ENCODE data around the gene TP73. TPM values are rescaled to one million over a fixed set of nuclear protein-coding genes. Genes with fewer than 3 reads are reported as not detected.
"Not testable (repeated sequence)": the region's sequence is repeated elsewhere in the genome, so short reads cannot be mapped to it uniquely, and the experiment has no call there.

The TP73 gene
- total RNA-seq, 1 donor from 2014 or later: 3.6 TPM

GRCh38 chr1:3747903-3748302 is 95.6 kb downstream of the TP73 start:
- Histone ChIP-seq H3K4me3 (peak overlapping the region; percentile 78), H3K27ac (no peak overlapping the region), H3K27me3 (ENCODE audit: low read depth) (peaks cover 3% of the 10 kb centered on the region), H3K4me1 (peaks cover 18% of the 10 kb centered on the region), H3K9me3 (no peaks in the 10 kb centered on the region), H3K36me3 (peaks cover 6% of the 10 kb centered on the region)
- no peak for TF ChIP-seq CTCF (IDR thresholded peaks at IDR 0.05)
- intact Hi-C loops (cut with DNase I): no loop called here
- DNase-seq (no peak), ATAC-seq (no peak)

GRCh38 chr1:3748316-3748900 is 96.1 kb downstream of the TP73 start:
- H3K36me3 ChIP-seq; H3K9me3 ChIP-seq; intact Hi-C loops (cut with DNase I); H3K4me3 ChIP-seq; DNase-seq; H3K27me3 ChIP-seq (ENCODE audit: low read depth); ATAC-seq; H3K27ac ChIP-seq: not testable (repeated sequence)
- peaks cover 18% of the 10 kb centered on the region for H3K4me1 ChIP-seq

- Histone ChIP-seq H3K4me1 (peaks cover 18% of the 10 kb centered on the region), H3K36me3 (no peaks in the 10 kb centered on the region), H3K9me3 (no peaks in the 10 kb centered on the region), H3K27ac (no peak overlapping the region), H3K4me3 (no peak overlapping the region), H3K27me3 (ENCODE audit: low read depth) (peaks cover 8% of the 10 kb centered on the region)
- DNase-seq (no peak), ATAC-seq (no peak)
- intact Hi-C loops (cut with DNase I): no loop called here
- TF ChIP-seq CTCF (IDR thresholded peaks at IDR 0.05): no peak
These were observed 97.2 kb downstream of the TP73 start for GRCh38 chr1:3749512-3749911.

- Histone ChIP-seq H3K4me3 (no peak overlapping the region), H3K27me3 (ENCODE audit: low read depth) (peaks cover 13% of the 10 kb centered on the region), H3K36me3 (no peaks in the 10 kb centered on the region), H3K4me1 (peaks cover 18% of the 10 kb centered on the region), H3K9me3 (no peaks in the 10 kb centered on the region), H3K27ac (no peak overlapping the region)
- TF ChIP-seq CTCF (IDR thresholded peaks at IDR 0.05): no peak
- intact Hi-C loops (cut with DNase I): no loop called here
- no peak for DNase-seq
- no peak for ATAC-seq
These were observed 98.4 kb downstream of the TP73 start for GRCh38 chr1:3750741-3751140.

GRCh38 chr1:3752400-3752945 is 100.2 kb downstream of the TP73 start, which contains the start of gene CCDC27:
Gene CCDC27, plus strand, starts transcription at chr1:3752450. Its CDS starts 32 bp downstream, at chr1:3752482.
- H3K9me3 ChIP-seq: no peaks in the 10 kb centered on the region
- no peaks in the 10 kb centered on the region for H3K36me3 ChIP-seq
- peaks cover 7% of the 10 kb centered on the region for H3K4me1 ChIP-seq
- no peak for DNase-seq
- no peak within 1 kb of the TSS for H3K4me3 ChIP-seq
- TF ChIP-seq CTCF (IDR thresholded peaks at IDR 0.05): no peak
- H3K27ac ChIP-seq: no peak within 1 kb of the TSS
- ATAC-seq: no peak
- intact Hi-C loops (cut with DNase I): no loop called here
- peaks cover 23% of the 10 kb centered on the region for H3K27me3 ChIP-seq (ENCODE audit: low read depth)

- H3K9me3 ChIP-seq: no peaks in the 10 kb centered on the region
- H3K27me3 ChIP-seq (ENCODE audit: low read depth): peaks cover 23% of the 10 kb centered on the region
- no peak for TF ChIP-seq CTCF (IDR thresholded peaks at IDR 0.05)
- no peak overlapping the region for H3K27ac ChIP-seq
- no peaks in the 10 kb centered on the region for H3K4me1 ChIP-seq
- DNase-seq (no peak), ATAC-seq (no peak)
- no peaks in the 10 kb centered on the region for H3K36me3 ChIP-seq
- intact Hi-C loops (cut with DNase I): no loop called here
- no peak overlapping the region for H3K4me3 ChIP-seq
These were observed 101.5 kb downstream of the TP73 start for GRCh38 chr1:3753656-3754454.

Measured in lower lobe of right lung (tissue), 2 donors.